HCT116 (cell line): ENCODE results near the gene GPX3. TPM values are rescaled to one million over a fixed set of nuclear protein-coding genes. Genes with fewer than 3 reads are reported as not detected.
A peak's percentile ranks its signal among the peaks of the same experiment; 100 is the strongest.

Experiments
- ATAC-seq: fragments of 200-7000 bp; cut with Tn5 transposase; 2 replicates; pipeline ENCODE4 v1.9.1; 2020; ENCODE audit warnings: mild to moderate bottlenecking, moderate library complexity
- Bru-seq: library from RNA; stranded (reverse); fragments of 400-500 nt; gene quantifications from one replicate; lab custom pipeline; 2021; lab: Mats Ljungman, UMichigan
- BruChase-seq, 2 experiments: library from RNA; stranded (reverse); fragments of 400-500 nt; gene quantifications; one replicate each; lab custom pipeline; 2021; lab: Mats Ljungman, UMichigan
- BruUV-seq: library from RNA; stranded (reverse); fragments of 400-500 nt; replicated peaks from 2 replicates; lab custom pipeline; 2021; lab: Mats Ljungman, UMichigan
- CTCF ChIA-PET: fragments of 300-600 bp; sonication (Branson Sonifier 250); formaldehyde crosslinking; loops from one replicate; lab custom pipeline; 2021; ENCODE audit warnings: antibody characterized with exemption; lab: Charles Lee
- POLR2A ChIA-PET: fragments of 300-600, 350-600 bp; sonication (Branson Sonifier 250); formaldehyde crosslinking; loops from one replicate; lab custom pipeline; 2021; ENCODE audit warnings: antibody characterized with exemption; lab: Charles Lee
- RAD21 ChIA-PET, 2 experiments: fragments of 300-600 bp; sonication (Branson Sonifier 250); formaldehyde crosslinking; loops; one replicate each; lab custom pipeline; 2023; ENCODE audit warnings: low total read pairs in 2 of 2; ENCODE audit not compliant: uncharacterized antibody in 2 of 2, unreplicated experiment in 2 of 2, low non-redundant PET in 1 of 2; lab: Charles Lee
- DNase-seq: peaks from one replicate; pipeline ENCODE4 v3.0.0-alpha.2; 2010; ENCODE audit warnings: low read depth, low spot score
- H2AFZ ChIP-seq: fragments of 200-600 bp; shearing (Covaris generic), sonication (generic); 2 replicates; pipeline ENCODE4 v1.6.1; 2017; ENCODE audit warnings: low read depth, mixed run types, mixed read lengths, antibody characterized with exemption, low read length; ENCODE audit not compliant: poor library complexity, severe bottlenecking
- H3K27ac ChIP-seq: 2 replicates; pipeline ENCODE4 v1.5.1; 2012; ENCODE audit warnings: low read depth, low read length
- H3K27me3 ChIP-seq: fragments of 200-600 bp; sonication (generic); 2 replicates; pipeline ENCODE4 v1.6.1; 2016; ENCODE audit warnings: mixed run types, low read length, mixed read lengths; ENCODE audit not compliant: insufficient read depth
- H3K36me3 ChIP-seq, 2 experiments: fragments of 200-500 bp in 1 of 2; fragments of 200-600 bp in 1 of 2; sonication (Bioruptor generic) in 1 of 2; sonication (generic) in 1 of 2; 2 replicates each; pipeline versions ENCODE4 v1.5.1 to v1.6.1; 2014 to 2016; ENCODE audit warnings: low read length in 2 of 2, inconsistent platforms in 1 of 2, mixed read lengths in 1 of 2, mixed run types in 1 of 2; ENCODE audit not compliant: insufficient read depth in 2 of 2, control insufficient read depth in 1 of 2
- H3K4me1 ChIP-seq, 2 experiments: fragments of 200-600 bp in 1 of 2; sonication (generic) in 1 of 2; 2 replicates each; pipeline versions ENCODE4 v1.5.1 to v1.6.1; 2012 to 2017; ENCODE audit warnings: low read length in 2 of 2, inconsistent platforms in 1 of 2, mild to moderate bottlenecking in 1 of 2, mixed read lengths in 1 of 2, mixed run types in 1 of 2, moderate library complexity in 1 of 2; ENCODE audit not compliant: insufficient read depth in 2 of 2, control insufficient read depth in 1 of 2
- H3K4me2 ChIP-seq: fragments of 200-600 bp; sonication (generic); 2 replicates; pipeline ENCODE4 v1.6.1; 2017; ENCODE audit warnings: mixed run types, low read length, mixed read lengths
- H3K4me3 ChIP-seq, 2 experiments: fragments of 200-600 bp in 1 of 2; sonication (generic) in 1 of 2; replicated peaks in 1 of 2; 2 replicates each; pipeline ENCODE4 v1.5.1; 2011 to 2016; ENCODE audit warnings: low read length in 2 of 2, control low read depth in 1 of 2, low read depth in 1 of 2, mild to moderate bottlenecking in 1 of 2, mixed read lengths in 1 of 2, mixed run types in 1 of 2
- H3K79me2 ChIP-seq: fragments of 200-600 bp; sonication (generic); 2 replicates; pipeline ENCODE4 v1.6.1; 2017; ENCODE audit warnings: mild to moderate bottlenecking, mixed run types, low read length, moderate library complexity, mixed read lengths; ENCODE audit not compliant: insufficient read depth
- H3K9ac ChIP-seq: fragments of 200-600 bp; sonication (generic); 2 replicates; pipeline ENCODE4 v1.6.1; 2016; ENCODE audit warnings: low read length, mixed read lengths
- H3K9me2 ChIP-seq: fragments of 200-600 bp; sonication (generic), shearing (Covaris generic); 2 replicates; pipeline ENCODE4 v1.6.1; 2017; ENCODE audit warnings: mixed run types, mild to moderate bottlenecking, moderate library complexity; ENCODE audit not compliant: insufficient read depth
- H3K9me3 ChIP-seq, 2 experiments: fragments of 200-500 bp in 1 of 2; fragments of 200-600 bp in 1 of 2; sonication (Bioruptor generic) in 1 of 2; sonication (generic) in 1 of 2; 2 replicates each; pipeline ENCODE4 v1.6.1; 2014 to 2017; ENCODE audit warnings: low read length in 2 of 2, mixed read lengths in 2 of 2, inconsistent platforms in 1 of 2, low read depth in 1 of 2, mild to moderate bottlenecking in 1 of 2, mixed run types in 1 of 2, moderate library complexity in 1 of 2; ENCODE audit not compliant: control insufficient read depth in 1 of 2, insufficient read depth in 1 of 2
- H4K20me1 ChIP-seq: fragments of 200-600 bp; sonication (generic), shearing (Covaris generic); 2 replicates; pipeline ENCODE4 v1.6.1; 2017; ENCODE audit warnings: mixed run types, mild to moderate bottlenecking, moderate library complexity; ENCODE audit not compliant: insufficient read depth
- ATF3 ChIP-seq: IDR thresholded peaks from 2 replicates; pipeline ENCODE4 v1.6.1; 2012
- CBX3 ChIP-seq: IDR thresholded peaks from 2 replicates; pipeline ENCODE4 v1.6.1; 2012; ENCODE audit warnings: low read depth
- EZH2 ChIP-seq: fragments of 200-600 bp; sonication (generic); IDR thresholded peaks from 2 replicates; pipeline ENCODE4 v1.6.1; 2017; ENCODE audit warnings: antibody characterized with exemption, mixed run types
- EZH2phosphoT487 ChIP-seq: fragments of 200-600 bp; IDR thresholded peaks from 2 replicates; pipeline ENCODE4 v1.6.1; 2018; ENCODE audit warnings: antibody characterized with exemption, borderline replicate concordance
- FOSL1 ChIP-seq: IDR thresholded peaks from 2 replicates; pipeline ENCODE4 v1.6.1; 2012; ENCODE audit warnings: low read depth
- JUND ChIP-seq: IDR thresholded peaks from 2 replicates; pipeline ENCODE4 v1.6.1; 2012
- REST ChIP-seq: IDR thresholded peaks from 2 replicates; pipeline ENCODE4 v1.6.1; 2012; ENCODE audit warnings: low read depth
- ZBTB33 ChIP-seq: IDR thresholded peaks from 2 replicates; pipeline ENCODE4 v1.6.1; 2011; ENCODE audit warnings: mild to moderate bottlenecking, low read length, moderate library complexity; ENCODE audit not compliant: insufficient replicate concordance; ENCODE audit errors: extremely low read depth
- ZNF274 ChIP-seq: fragments of 200-500 bp; sonication (Bioruptor generic); IDR thresholded peaks from 2 replicates; pipeline ENCODE4 v1.6.1; 2014; ENCODE audit warnings: mild to moderate bottlenecking, low read depth, low read length, inconsistent platforms
- intact Hi-C: fragments of 100-400 bp; cut with micrococcal nuclease; formaldehyde crosslinking; loops from 2 replicates; pipeline ENCODE4 v1.10.0; 2022
- long read RNA-seq: library from polyadenylated mRNA; unstranded; transcript quantifications from one replicate; pipeline ENCODE4 v2.0.0, GENCODE V29; 2021; ENCODE audit not compliant: unreplicated experiment
- polyA plus RNA-seq: library from polyadenylated mRNA; unstranded; fragments of >200 nt; gene quantifications from 2 replicates; pipeline ENCODE4 v1.2.1, GENCODE V29; 2012; ENCODE audit warnings: missing spikeins
- total RNA-seq: library from RNA; stranded (reverse); gene quantifications from one replicate; pipeline ENCODE4 v1.2.1, GENCODE V29; 2021; ENCODE audit not compliant: unreplicated experiment

Gene GPX3
- 0.96 TPM for total RNA-seq
- 0.10 and 0.55 TPM in 2 replicates for polyA plus RNA-seq
- percentile 8 among the genes with signal in this experiment for Bru-seq, nascent RNA
- BruChase-seq, experiment 1, labeled RNA remaining after a 6-hour chase = not detected
- not detected for BruChase-seq, experiment 2, labeled RNA remaining after a 2-hour chase
- long read RNA-seq, partial matches to known transcripts = 0 of 1 reads
- long read RNA-seq, other reads (novel, unspliced or antisense) = 1 of 1 reads

GRCh38 chr5:151020304-151021110 lies at the start of gene GPX3:
Gene GPX3, plus strand, starts transcription at chr5:151020591. Its CDS starts 64 bp downstream, at chr5:151020655.
- 0 out of 2 replicates have a peak, but pooled peaks have one; percentile 27 for ATAC-seq
- TF ChIP-seq ZBTB33 (no peak), JUND (no peak), REST (no peak), EZH2phosphoT487 (no peak), EZH2 (no peak), CBX3 (no peak), ZNF274 (no peak), FOSL1 (no peak), ATF3 (no peak)
- TF ChIP-seq, all 23 proteins: peak for 0
- Histone ChIP-seq H2AFZ (no peak within 1 kb of the TSS), H3K9me2 (no peaks in the 10 kb centered on the region), H4K20me1 (no peaks in the 10 kb centered on the region), H3K36me3 (no peaks in the 10 kb centered on the region), H3K4me1 (no peaks in the 10 kb centered on the region), H3K27me3 (no peaks in the 10 kb centered on the region), H3K4me3 (no peak within 1 kb of the TSS), H3K4me2 (no peak within 1 kb of the TSS), H3K9me3 (no peaks in the 10 kb centered on the region), H3K79me2 (no peaks in the 10 kb centered on the region), H3K27ac (no peak within 1 kb of the TSS), H3K9ac (no peak within 1 kb of the TSS)
- CTCF ChIA-PET = no interaction called here
- BruUV-seq = no TSS peak
- intact Hi-C loops = no loop called here
- POLR2A ChIA-PET = no interaction called here
- DNase-seq = no peak
- RAD21 ChIA-PET = no interaction called here
